GM19351 (cell line): ENCODE results near the gene ADNP.

Experiments
- ATAC-seq: cut with Tn5 transposase; IDR thresholded peaks from one replicate; pipeline ENCODE4 v1.9.1; 2021; ENCODE audit warnings: mild to moderate bottlenecking, moderate library complexity; ENCODE audit not compliant: unreplicated experiment

ADNP gene

GRCh38 chr20:50874111-50874757, 57.0 kb downstream of the ADNP start:
- no peak for ATAC-seq

GRCh38 chr20:50873585-50873984, 57.7 kb downstream of the ADNP start:
- no peak for ATAC-seq

- no peak for ATAC-seq
Observed at GRCh38 chr20:50872560-50873425, 58.4 kb downstream of the ADNP start.

DNA sequence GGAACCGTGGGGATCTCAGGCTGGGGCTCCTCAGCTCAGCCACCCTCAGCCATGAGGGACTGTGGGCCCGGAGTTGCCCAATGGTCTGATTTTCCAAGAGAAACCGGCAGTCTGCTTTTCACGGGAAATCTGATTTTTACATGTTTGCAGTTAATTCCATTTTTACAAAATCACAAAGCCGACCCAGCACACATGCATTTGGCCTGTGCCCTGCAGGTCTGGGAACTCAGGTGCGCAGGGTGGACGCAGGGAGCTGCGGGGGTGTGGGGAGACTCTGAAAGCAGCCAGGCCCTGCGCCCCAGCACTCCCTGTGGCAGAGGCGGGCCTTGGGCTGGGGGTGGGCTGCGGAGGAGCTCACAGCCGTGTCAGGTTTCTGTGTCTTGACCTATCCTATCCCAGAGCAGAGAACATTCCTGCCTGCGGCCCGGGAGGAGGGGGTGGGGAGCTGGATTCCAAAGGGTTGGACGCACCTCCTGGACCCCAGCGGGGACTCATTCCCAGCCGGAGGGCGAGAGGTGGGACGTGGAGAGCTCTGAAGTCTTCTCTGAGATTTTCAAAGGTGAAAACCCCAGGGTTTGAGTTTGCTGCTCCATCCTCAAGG, 60.6 kb downstream of the ADNP start:
- ATAC-seq = no peak

DNA sequence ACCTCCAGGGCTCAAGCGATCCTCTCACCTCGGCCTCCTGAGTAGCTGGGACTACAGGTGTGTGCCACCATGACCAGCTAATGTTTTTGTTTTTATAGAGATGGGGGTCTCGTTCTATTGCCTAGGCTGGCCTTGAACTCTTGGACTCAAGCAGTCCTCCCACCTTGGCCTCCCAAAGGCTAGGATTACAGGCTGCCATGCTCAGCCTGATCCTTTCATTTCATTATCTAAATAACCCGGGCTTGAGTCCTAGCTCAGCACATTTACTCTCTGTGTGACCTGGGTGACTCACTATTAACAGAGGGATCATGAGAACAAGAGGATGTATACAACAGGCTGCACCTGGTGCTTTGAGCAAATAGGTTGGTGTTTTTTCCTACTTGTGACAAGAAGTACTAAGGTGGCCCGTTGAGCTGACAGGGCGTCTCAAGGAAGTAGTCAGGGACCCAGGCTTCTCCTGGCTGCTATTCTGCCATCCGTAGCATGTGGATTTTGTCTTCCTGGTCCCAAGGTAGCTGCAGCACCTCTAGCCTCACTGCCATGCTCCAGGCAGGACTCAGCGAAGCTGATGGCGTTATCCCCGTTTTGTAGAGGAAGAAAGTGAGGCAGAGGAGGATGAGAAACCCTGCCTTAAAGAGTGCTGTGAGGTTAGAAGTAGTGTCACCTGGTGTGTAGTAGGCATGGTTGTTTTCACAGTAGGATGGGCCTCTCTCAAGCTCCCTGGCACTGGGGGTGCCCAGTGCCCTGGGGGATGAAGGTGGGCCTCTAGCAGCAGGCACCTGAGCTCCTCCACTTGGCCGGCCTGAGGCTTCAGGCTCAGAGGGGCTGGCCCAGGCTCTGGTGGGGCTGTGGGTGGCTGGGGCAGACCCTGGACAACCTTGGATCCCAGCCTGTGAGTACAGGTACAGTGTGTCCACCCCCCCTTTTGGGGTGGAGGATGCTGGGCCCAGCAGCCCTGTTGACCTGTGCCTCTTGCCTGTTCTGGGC, 62.4 kb downstream of the ADNP start:
- ATAC-seq = no peak

DNA sequence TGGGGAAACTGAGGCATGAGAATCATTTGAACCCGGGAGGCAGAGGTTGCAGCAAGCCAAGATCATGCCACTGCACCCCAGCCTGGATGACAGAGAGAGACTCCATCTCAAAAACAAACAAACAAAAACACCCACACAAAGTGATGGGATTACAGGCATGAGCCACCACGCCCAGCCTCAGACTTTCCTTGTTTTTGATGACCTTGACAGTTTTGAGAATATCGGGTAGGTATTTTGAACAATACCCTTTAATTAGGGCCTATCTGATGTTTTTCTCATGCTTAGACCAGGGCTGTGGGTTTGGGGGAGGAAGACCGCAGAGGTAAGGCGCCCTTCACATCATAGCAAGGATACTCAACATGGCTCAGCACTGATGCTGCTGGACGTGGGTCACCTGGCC, 63.4 kb downstream of the ADNP start:
- ATAC-seq = no peak

GRCh38 chr20:50866831-50867230, 64.4 kb downstream of the ADNP start:
- ATAC-seq = no peak

DNA sequence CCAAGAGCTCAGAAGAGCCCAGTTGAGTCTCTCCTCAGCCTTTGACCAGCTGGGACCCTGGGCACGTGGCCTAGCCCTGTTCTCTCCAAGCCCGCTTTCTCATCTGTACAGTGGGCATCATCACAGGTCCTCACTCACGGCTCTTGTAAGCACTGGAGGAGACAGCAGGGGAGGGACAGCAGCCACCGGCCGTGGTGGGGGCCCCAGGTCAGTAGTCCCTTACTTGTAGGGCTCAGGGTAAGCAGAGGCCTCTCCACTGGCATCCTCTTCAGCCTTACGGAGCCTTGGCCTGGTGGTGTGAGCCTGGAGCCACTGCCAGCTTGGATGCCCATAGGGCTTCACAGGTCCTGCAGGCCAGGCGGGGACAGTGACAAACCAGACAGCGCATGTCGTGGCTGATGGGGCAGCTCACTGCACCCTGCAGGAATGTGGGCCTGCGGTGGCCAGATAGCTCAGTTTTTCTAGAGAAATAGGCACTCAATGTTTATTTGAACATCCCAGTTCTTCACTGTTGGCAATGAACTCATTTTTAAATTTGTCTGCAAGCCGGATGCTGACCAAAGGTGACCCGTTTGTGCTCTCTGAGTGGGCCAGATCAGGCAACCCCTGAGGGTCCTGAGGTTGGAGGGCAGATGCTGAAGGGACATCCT, 65.1 kb downstream of the ADNP start:
- no peak for ATAC-seq

- no peak for ATAC-seq
Observed at GRCh38 chr20:50865591-50865990, 65.6 kb downstream of the ADNP start.

GRCh38 chr20:50865114-50865513, 66.1 kb downstream of the ADNP start:
- no peak for ATAC-seq

DNA sequence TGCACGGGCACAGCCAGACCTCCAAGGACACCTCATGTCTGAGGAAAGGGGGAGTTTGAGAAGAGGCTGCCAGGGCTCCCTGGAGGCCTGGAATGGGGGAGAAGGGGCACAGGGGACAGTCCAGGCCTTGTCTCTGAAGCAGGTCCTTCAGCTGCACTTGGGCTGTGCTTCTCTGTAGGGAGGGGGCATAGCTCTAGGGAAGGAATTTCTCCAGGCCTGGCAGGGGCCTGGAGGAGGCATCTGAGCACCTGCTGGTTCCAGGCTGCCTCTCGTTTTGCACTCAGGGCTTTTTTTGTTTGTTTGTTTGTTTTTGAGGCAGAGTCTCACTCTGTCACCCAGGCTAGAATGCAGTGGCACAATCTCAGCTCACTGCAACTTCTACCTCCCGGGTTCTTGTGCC, 68.7 kb downstream of the ADNP start:
- no peak for ATAC-seq

DNA sequence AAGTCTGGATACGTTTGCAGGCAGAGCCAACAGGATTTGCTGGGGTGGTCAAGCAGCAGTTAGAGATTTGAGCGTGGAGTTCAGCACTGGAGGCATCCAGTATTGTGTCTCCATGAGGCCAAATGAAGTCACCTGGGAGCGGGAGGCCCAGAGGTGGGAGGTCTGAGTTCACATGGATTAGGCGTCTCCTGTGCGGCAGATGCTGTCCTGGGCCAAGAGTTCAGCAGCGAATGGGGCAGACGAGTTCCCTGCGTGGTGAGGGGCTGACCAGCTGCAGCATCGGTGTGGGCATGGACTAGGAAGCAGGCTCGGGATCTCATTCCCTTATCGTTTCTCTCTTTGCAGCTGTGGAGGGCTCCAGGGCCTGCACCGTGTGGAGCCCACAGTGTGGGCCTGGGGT, 70.2 kb downstream of the ADNP start:
- no peak for ATAC-seq

GRCh38 chr20:50859161-50859560, 72.1 kb downstream of the ADNP start:
- ATAC-seq = no peak

- ATAC-seq = no peak
Observed at GRCh38 chr20:50858525-50858924, 72.7 kb downstream of the ADNP start.

DNA sequence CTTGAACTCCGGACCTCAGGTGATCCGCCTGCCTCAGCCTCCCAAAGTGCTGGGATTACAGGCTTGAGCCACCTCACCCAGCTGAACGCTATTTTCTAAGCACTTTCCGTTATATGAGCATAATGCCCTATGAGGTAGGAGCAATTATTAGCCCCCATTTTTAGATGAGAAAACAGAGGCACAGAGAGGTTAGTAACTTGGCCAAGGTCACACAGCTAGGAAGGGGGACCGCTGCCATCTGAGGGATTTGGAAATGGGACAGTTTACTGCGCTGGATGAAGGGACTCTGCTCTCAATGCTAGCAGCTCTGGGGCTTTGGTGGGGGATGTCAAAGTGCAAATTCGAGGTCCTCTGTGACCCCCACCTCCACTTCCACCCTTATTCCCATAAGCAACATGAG, 73.9 kb downstream of the ADNP start:
- no peak for ATAC-seq

- no peak for ATAC-seq
Observed at GRCh38 chr20:50856475-50857041, 74.7 kb downstream of the ADNP start.

DNA sequence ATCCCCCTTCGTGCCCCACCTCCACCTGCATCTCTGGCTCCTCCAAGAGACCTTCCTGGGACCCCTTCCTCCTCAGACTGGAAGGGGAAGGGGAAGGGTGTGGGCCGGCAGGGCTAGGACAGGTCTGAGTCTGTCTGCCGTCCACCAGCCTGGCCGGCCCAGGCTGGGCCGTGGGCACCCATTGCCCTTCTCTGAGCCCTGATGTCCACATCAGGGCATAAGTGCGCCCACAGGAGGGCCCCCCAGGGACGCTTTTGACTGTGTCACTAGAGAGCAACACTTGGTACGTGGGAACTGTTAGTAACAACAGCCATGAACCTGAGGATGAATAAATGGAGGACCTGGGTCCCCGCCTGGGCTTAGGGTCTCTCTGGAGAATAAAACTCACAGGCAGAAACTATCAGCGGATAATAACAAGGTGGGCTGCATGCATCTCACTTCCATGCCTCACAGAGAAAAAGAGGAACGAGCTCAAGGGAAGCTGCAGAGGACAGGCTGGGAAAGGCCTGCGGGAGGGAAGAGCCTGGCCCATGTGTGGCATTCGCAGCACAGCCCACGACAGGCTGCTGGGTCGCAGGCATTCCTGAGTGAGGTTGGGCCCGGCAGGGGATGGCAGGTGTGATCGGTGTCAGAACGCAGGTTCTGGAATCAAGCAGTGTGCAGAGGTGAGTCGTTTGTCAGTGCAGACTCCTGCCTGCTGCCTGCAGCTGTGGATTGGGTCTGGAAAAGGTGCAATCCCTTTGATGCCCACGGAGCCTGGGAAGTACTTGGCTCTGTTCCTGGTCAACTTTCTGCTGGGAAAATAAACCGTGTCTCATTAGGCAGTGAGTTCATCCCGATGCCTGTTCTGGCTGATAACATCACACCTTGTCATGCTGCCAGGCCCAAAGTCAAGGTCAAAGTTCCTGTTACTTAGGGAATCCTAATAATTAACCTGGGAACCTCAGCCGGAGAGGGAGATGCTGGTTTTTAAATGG, 75.5 kb downstream of the ADNP start:
- ATAC-seq = no peak

DNA sequence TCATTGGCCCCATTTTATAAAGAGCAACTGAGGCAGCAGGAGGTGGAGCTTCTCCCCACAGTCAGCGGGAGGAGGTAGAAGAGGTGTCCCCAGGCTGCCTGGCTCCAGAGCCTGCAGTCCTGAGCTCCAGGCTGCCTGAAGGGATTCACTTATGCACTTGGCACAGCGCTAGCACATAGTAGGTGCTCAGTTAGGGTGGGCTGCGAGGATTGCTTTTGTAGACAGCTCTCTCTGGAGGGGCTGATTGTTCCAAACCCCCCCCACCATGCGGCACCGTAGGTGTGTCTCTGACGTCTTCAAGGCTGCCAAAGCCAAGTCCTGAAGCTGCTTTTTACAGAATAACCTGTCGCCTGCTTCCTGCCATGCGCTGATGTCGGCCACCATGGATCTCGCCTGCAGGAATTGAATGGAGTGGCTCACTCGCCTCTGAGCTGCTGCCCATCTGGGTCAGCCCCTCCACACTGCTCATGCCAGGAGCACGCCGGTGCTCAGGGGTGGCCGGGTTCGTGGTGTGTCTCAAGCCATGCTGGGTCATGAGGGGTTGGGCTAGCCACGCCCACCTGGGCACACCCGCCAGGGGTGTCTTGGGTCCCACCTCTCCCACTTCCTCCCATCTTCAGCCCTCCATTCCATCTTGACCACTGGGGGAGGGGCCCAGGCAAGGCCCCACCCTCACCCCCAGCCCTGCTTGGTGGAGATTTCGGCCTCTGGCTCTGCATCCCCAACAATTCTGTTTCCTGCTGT, 76.6 kb downstream of the ADNP start:
- ATAC-seq = no peak
